Esophagus squamous epithelium (tissue), 5 donors: ENCODE measurements around the gene SPPL2B. TPM values are rescaled to one million over a fixed set of nuclear protein-coding genes. Genes with fewer than 3 reads are reported as not detected.

Experiments used
- DNase-seq: peaks from one replicate; lab custom pipeline; 2025; lab: John Stamatoyannopoulos, UW
- H3K27ac ChIP-seq, 4 donors: fragments of 200-600 bp; sonication (generic); one replicate each; pipeline ENCODE4 v1.5.1; 2016 to 2019; ENCODE audit warnings: mild to moderate bottlenecking in 1 of 4
- H3K27me3 ChIP-seq, 4 donors: fragments of 200-600 bp; sonication (generic); 1 replicate in 3 of 4; 2 replicates in 1 of 4; pipeline versions ENCODE4 v1.5.1 to v1.6.0; 2017 to 2021; ENCODE audit warnings: antibody characterized with exemption in 1 of 4
- H3K36me3 ChIP-seq, 3 donors: fragments of 200-600 bp; sonication (generic); one replicate each; pipeline ENCODE4 v1.5.1; 2016 to 2019
- H3K4me1 ChIP-seq, 3 donors: fragments of 200-600 bp; sonication (generic); one replicate each; pipeline ENCODE4 v1.5.1; 2017 to 2019
- H3K4me3 ChIP-seq, 4 donors: fragments of 200-600 bp; sonication (generic); 1 replicate in 3 of 4; 2 replicates in 1 of 4; pipeline ENCODE4 v1.5.1; 2016 to 2019; ENCODE audit warnings: mild to moderate bottlenecking in 2 of 4, moderate library complexity in 1 of 4
- H3K9me3 ChIP-seq, 3 donors: fragments of 200-600 bp; sonication (generic); one replicate each; pipeline ENCODE4 v1.5.1; 2016 to 2019
- POLR2A ChIP-seq, 4 donors: fragments of 450-650 bp; IDR thresholded peaks; one replicate each; pipeline ENCODE4 v1.6.1; 2017; ENCODE audit warnings: antibody characterized with exemption in 4 of 4, mild to moderate bottlenecking in 4 of 4, moderate library complexity in 3 of 4
- WGBS, 2 donors: methylation state at CpG; one replicate each; pipeline ENCODE4 v1.1.5; 2018; 5-methylcytosine and 5-hydroxymethylcytosine counted together
- intact Hi-C: fragments of 100-400 bp; cut with DNase I; formaldehyde crosslinking; loops from one replicate; pipeline ENCODE4 v1.15.0; 2022
- total RNA-seq, 4 donors: library from RNA; depleted of rRNA; stranded (reverse); fragments of >200 nt; gene quantifications; one replicate each; pipeline ENCODE4 v1.1.0, GENCODE V29; 2016
- TF ChIP-seq, protein P1 (sequence below), 6 experiments: fragments of 450-650 bp in 4 of 6; fragments of 200-600 bp in 2 of 6; sonication (generic) in 2 of 6; IDR thresholded peaks; one replicate each; pipeline ENCODE4 v1.5.1; 2016 to 2019; ENCODE audit warnings: antibody characterized with exemption in 6 of 6, mild to moderate bottlenecking in 4 of 6, moderate library complexity in 4 of 6
- donor health status: DM: yes; HTN: yes; CAD: no.

The SPPL2B gene
- total RNA-seq, 4 donors from 2014 or later: 14.7 to 37.7 (median 36.2) TPM

DNA sequence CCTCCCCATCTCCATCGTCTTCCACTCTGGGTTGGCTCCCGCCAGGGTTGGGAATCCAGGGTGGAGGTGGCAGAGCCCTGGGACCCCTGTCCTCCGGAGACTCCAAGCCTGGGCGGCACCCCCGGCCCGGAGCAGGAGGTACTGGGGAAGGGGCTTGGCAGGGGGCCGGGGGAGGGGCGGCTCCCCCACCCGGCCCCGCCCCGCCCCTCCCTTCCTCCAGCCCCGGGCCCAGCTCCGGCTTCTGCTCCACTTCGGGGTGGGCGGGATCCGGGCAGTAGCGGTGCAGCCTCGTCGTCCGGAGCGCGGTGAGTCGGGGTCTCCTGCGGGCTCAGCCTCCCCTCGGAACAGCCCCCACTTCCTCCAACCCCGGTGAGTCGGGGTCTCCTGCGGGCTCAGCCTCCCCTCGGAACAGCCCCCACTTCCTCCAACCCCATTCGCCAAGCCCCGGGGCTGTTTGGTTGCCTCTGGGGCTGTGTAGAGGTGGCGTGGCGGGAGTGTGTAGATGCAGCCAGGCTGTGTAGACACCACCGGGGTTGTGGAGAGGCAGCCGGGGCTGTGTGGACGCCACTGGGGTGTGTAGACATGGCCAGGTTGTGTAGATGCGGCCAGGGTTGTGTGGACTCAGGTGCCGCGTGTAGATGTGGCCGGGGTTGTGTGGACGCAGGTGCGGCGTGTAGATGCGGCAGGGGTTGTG, 31.7 kb downstream of the SPPL2B start, which contains the start of gene TMPRSS9:
TMPRSS9 (plus strand) TSS at position 274 of the 694 bp plus-strand sequence. CDS start 29,521 bp downstream, outside the sequence.
- Histone ChIP-seq H3K36me3 (peaks cover 0 to 1% (median 0%) of the 10 kb centered on the region in 3 donors), H3K27ac (no peak within 1 kb of the TSS), H3K27me3 (peaks cover 0 to 69% (median 17%) of the 10 kb centered on the region in 4 donors), H3K4me1 (peaks cover 0 to 12% (median 0%) of the 10 kb centered on the region in 3 donors), H3K4me3 (no peak within 1 kb of the TSS), H3K9me3 (no peaks in the 10 kb centered on the region)
- TF ChIP-seq, protein P1, sequence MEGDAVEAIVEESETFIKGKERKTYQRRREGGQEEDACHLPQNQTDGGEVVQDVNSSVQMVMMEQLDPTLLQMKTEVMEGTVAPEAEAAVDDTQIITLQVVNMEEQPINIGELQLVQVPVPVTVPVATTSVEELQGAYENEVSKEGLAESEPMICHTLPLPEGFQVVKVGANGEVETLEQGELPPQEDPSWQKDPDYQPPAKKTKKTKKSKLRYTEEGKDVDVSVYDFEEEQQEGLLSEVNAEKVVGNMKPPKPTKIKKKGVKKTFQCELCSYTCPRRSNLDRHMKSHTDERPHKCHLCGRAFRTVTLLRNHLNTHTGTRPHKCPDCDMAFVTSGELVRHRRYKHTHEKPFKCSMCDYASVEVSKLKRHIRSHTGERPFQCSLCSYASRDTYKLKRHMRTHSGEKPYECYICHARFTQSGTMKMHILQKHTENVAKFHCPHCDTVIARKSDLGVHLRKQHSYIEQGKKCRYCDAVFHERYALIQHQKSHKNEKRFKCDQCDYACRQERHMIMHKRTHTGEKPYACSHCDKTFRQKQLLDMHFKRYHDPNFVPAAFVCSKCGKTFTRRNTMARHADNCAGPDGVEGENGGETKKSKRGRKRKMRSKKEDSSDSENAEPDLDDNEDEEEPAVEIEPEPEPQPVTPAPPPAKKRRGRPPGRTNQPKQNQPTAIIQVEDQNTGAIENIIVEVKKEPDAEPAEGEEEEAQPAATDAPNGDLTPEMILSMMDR (IDR thresholded peaks at IDR 0.05): no peak
- TF ChIP-seq POLR2A (IDR thresholded peaks at IDR 0.05): no peak
- DNase-seq: no peak
- intact Hi-C loops: no loop called here
- WGBS, 2 donors: 67 to 82% methylated on average over 8 to 9 of the region's 44 CpGs

- H3K36me3 ChIP-seq: no peaks in the 10 kb centered on the region
- TF ChIP-seq POLR2A (IDR thresholded peaks at IDR 0.05): no peak
- TF ChIP-seq, protein P1 (IDR thresholded peaks at IDR 0.05): no peak
- H3K9me3 ChIP-seq: no peaks in the 10 kb centered on the region
- peaks cover 0 to 76% (median 17%) of the 10 kb centered on the region in 4 donors for H3K27me3 ChIP-seq
- peaks cover 0 to 12% (median 0%) of the 10 kb centered on the region in 3 donors for H3K4me1 ChIP-seq
- intact Hi-C loops: no loop called here
- no peak overlapping the region for H3K4me3 ChIP-seq
- WGBS, 2 donors: 51 to 55% methylated on average over 6 to 8 of the region's 11 CpGs
- no peak overlapping the region for H3K27ac ChIP-seq
- DNase-seq: no peak
Observed at GRCh38 chr19:2360833-2361232, 32.3 kb downstream of the SPPL2B start.

DNA sequence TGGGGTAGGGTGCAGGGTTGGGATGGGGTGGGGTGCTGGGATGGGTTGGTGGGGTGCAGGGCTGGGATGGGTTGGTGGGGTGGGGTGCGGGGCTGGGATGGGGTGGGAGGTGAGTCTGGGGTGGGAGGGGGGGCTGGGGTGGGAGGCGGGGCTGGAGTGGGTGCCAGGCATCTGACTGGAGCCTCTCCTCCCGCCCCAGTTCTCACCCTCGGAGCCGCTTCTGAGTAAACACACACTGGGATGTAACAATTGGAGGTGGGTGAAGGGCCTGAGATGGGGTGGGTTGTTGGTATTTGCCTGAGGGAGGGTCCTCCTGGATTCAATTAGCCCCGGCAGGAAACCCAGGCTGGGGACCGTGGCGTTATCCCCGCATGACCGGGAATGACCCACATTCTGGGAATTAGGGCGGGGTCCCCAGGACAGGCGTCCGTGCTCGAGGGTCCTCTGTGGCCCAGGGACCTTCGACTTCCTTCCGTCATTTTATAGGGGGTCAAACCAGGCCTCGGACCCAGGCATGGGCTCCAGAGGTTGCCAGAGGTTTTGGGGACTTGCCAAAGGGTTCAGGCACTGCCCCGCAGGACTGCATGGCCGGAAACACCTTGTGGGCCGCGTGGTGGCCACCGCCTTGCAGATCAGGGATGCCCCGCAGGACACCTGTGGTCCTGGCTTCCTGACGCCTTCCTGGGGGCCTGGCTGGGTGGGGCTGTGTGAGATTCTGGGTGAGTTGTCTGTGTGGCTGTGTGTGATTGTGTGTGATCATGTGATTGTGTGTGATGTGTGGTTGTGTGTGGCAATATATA, 33.0 kb downstream of the SPPL2B start:
- DNase-seq: no peak
- intact Hi-C loops: no loop called here
- H3K27ac ChIP-seq: no peak overlapping the region
- peaks cover 0 to 79% (median 17%) of the 10 kb centered on the region in 4 donors for H3K27me3 ChIP-seq
- H3K4me3 ChIP-seq: no peak overlapping the region
- 17 to 29% methylated on average over 6 to 7 of the region's 24 CpGs for WGBS, 2 donors
- no peaks in the 10 kb centered on the region for H3K36me3 ChIP-seq
- H3K4me1 ChIP-seq: peaks cover 0 to 12% (median 0%) of the 10 kb centered on the region in 3 donors
- no peaks in the 10 kb centered on the region for H3K9me3 ChIP-seq
- TF ChIP-seq, protein P1 (IDR thresholded peaks at IDR 0.05): no peak
- TF ChIP-seq POLR2A (IDR thresholded peaks at IDR 0.05): no peak

DNA sequence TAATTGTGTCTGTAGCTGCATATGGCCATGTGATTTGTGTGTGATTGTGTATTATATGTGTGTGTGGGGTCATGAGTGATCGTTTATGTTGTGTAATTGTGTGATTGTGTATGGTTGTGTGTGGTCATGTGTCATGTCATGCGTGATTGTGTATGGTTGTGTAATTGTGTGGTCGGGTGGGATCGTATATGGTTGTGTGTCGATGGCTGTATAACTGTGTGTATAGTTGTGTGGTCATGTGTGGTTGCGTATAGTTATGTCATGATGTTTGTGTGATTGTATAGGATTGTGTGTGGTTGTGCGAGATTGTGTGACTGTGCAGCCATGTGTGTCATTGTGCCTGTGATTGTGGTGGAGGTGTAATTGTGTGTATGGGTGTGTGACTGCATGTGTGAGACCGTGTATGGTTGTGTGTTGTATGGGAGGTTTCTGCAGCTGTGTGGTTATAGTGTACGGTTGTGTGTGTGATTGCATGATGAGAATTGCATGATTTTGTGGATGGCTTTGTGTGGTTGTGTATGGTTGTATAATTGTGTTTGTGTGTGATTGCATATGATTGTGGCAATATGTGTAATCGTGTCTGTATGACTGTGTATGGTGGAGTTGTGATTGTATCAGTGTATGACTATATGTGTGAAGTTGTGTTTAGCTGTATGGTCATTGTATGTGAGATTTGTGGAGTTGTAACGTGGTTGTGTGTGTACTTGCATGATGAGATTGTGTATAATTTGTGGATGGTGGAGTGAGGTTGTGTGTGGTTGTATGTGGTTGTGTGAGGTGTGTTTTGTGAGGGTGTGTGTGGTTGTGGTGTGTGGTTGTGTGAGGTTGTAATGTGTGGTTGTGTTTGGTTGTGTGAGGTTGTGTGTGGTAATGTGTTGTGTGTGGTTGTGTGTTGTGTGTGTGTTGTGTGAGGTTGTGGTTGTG, 33.8 kb downstream of the SPPL2B start:
- no peaks in the 10 kb centered on the region for H3K9me3 ChIP-seq
- H3K27ac ChIP-seq: no peak overlapping the region
- no peaks in the 10 kb centered on the region for H3K36me3 ChIP-seq
- DNase-seq: no peak
- peaks cover 0 to 12% (median 0%) of the 10 kb centered on the region in 3 donors for H3K4me1 ChIP-seq
- 82 to 86% methylated on average over 11 of the region's 11 CpGs for WGBS, 2 donors
- H3K27me3 ChIP-seq: peaks cover 0 to 79% (median 17%) of the 10 kb centered on the region in 4 donors
- intact Hi-C loops: no loop called here
- H3K4me3 ChIP-seq: no peak overlapping the region
- no peak for TF ChIP-seq POLR2A (IDR thresholded peaks at IDR 0.05)
- TF ChIP-seq, protein P1 (IDR thresholded peaks at IDR 0.05): no peak
